HEK293 (cell line): Measurements from ENCODE around the gene CAND2.

Experiments used
- CTCF ChIA-PET: fragments of 350-600 bp; formaldehyde crosslinking; extraction: SDS; loops from one replicate; lab custom pipeline; 2021; ENCODE audit warnings: antibody characterized with exemption; lab: Yijun Ruan, JAX
- POLR2A ChIA-PET: fragments of 300-600 bp; formaldehyde crosslinking; extraction: SDS; loops from one replicate; lab custom pipeline; 2020; ENCODE audit warnings: antibody characterized with exemption, inconsistent platforms; lab: Yijun Ruan, JAX
- H3K27ac ChIP-seq: fragments of 200-500 bp; sonication (Bioruptor generic); 2 replicates; pipeline ENCODE4 v1.5.1; 2014; ENCODE audit warnings: low read depth, low read length, control low read depth, inconsistent platforms; ENCODE audit errors: extremely low read depth
- H3K36me3 ChIP-seq, 2 experiments: fragments of 200-500 bp in 1 of 2; sonication (Bioruptor generic) in 1 of 2; 1 replicate in 1 of 2; 2 replicates in 1 of 2; pipeline ENCODE4 v1.5.1; 2014 to 2017; ENCODE audit warnings: inconsistent platforms in 2 of 2, low read length in 2 of 2; ENCODE audit not compliant: control insufficient read depth in 2 of 2, insufficient read depth in 1 of 2
- H3K4me1 ChIP-seq: fragments of 200-500 bp; sonication (Bioruptor generic); 2 replicates; pipeline ENCODE4 v1.5.1; 2014; ENCODE audit warnings: mild to moderate bottlenecking, low read length, inconsistent platforms; ENCODE audit not compliant: control insufficient read depth, insufficient read depth
- H3K4me3 ChIP-seq: 2 replicates; pipeline ENCODE4 v1.5.1; 2011; ENCODE audit warnings: low read depth, mild to moderate bottlenecking, control low read depth, low read length, moderate library complexity
- H3K9me3 ChIP-seq: fragments of 200-500 bp; sonication (Bioruptor generic); 2 replicates; pipeline ENCODE4 v1.5.1; 2014; ENCODE audit warnings: low read depth, low read length, inconsistent platforms; ENCODE audit not compliant: control insufficient read depth, insufficient read depth
- GLIS1 ChIP-seq: fragments of 450-650 bp; formaldehyde crosslinking; IDR thresholded peaks from 2 replicates; pipeline ENCODE4 v1.5.1; 2016; ENCODE audit warnings: missing biosample characterization, missing genetic modification characterization
- GLIS2 ChIP-seq: fragments of 450-650 bp; formaldehyde crosslinking; IDR thresholded peaks from 2 replicates; pipeline ENCODE4 v1.5.1; 2016; ENCODE audit warnings: missing biosample characterization, missing genetic modification characterization
- HIC1 ChIP-seq: fragments of 450-650 bp; formaldehyde crosslinking; IDR thresholded peaks from 2 replicates; pipeline ENCODE4 v1.5.1; 2016; ENCODE audit warnings: missing biosample characterization, missing genetic modification characterization
- HOXC10 ChIP-seq: sonication (generic); formaldehyde crosslinking; IDR thresholded peaks from 2 replicates; pipeline ENCODE4 v1.8.1; 2023; ENCODE audit warnings: mild to moderate bottlenecking, missing genetic modification reagents
- HOXD13 ChIP-seq: sonication (generic); formaldehyde crosslinking; IDR thresholded peaks from 2 replicates; pipeline ENCODE4 v1.8.0; 2022; ENCODE audit warnings: missing genetic modification reagents, borderline replicate concordance
- KLF17 ChIP-seq: fragments of 450-650 bp; formaldehyde crosslinking; IDR thresholded peaks from 2 replicates; pipeline ENCODE4 v1.5.1; 2016; ENCODE audit warnings: missing biosample characterization, missing genetic modification characterization
- YY2 ChIP-seq: fragments of 450-650 bp; formaldehyde crosslinking; IDR thresholded peaks from 2 replicates; pipeline ENCODE4 v1.5.1; 2016; ENCODE audit warnings: missing biosample characterization, missing genetic modification characterization
- ZBTB20 ChIP-seq: fragments of 450-650 bp; formaldehyde crosslinking; IDR thresholded peaks from 2 replicates; pipeline ENCODE4 v1.5.1; 2016; ENCODE audit warnings: missing biosample characterization, missing genetic modification characterization
- ZBTB44 ChIP-seq: fragments of 450-650 bp; IDR thresholded peaks from 2 replicates; pipeline ENCODE4 v1.5.1; 2018; ENCODE audit warnings: missing biosample characterization, mild to moderate bottlenecking, missing genetic modification characterization
- ZBTB48 ChIP-seq: fragments of 450-650 bp; formaldehyde crosslinking; IDR thresholded peaks from 2 replicates; pipeline ENCODE4 v1.5.1; 2016; ENCODE audit warnings: missing biosample characterization, missing genetic modification characterization
- ZEB2 ChIP-seq: fragments of 450-650 bp; formaldehyde crosslinking; IDR thresholded peaks from 2 replicates; pipeline ENCODE4 v1.5.1; 2016; ENCODE audit warnings: missing biosample characterization, missing genetic modification characterization
- ZIC2 ChIP-seq: fragments of 450-650 bp; formaldehyde crosslinking; IDR thresholded peaks from 2 replicates; pipeline ENCODE4 v1.5.1; 2016; ENCODE audit warnings: missing biosample characterization, missing genetic modification characterization
- ZNF121 ChIP-seq: fragments of 450-650 bp; formaldehyde crosslinking; IDR thresholded peaks from 2 replicates; pipeline ENCODE4 v1.5.1; 2016; ENCODE audit warnings: missing biosample characterization, missing genetic modification characterization
- ZNF214 ChIP-seq: fragments of 450-650 bp; formaldehyde crosslinking; IDR thresholded peaks from 2 replicates; pipeline ENCODE4 v1.5.1; 2017; ENCODE audit warnings: missing biosample characterization, mild to moderate bottlenecking, missing genetic modification characterization, borderline replicate concordance
- ZNF391 ChIP-seq: fragments of 450-650 bp; formaldehyde crosslinking; IDR thresholded peaks from 2 replicates; pipeline ENCODE4 v1.5.1; 2016; ENCODE audit warnings: low read depth, missing biosample characterization, missing genetic modification characterization, borderline replicate concordance
- ZNF398 ChIP-seq: fragments of 450-650 bp; formaldehyde crosslinking; IDR thresholded peaks from 2 replicates; pipeline ENCODE4 v1.5.1; 2017; ENCODE audit warnings: missing biosample characterization, missing genetic modification characterization
- ZNF449 ChIP-seq: fragments of 450-650 bp; formaldehyde crosslinking; IDR thresholded peaks from 2 replicates; pipeline ENCODE4 v1.5.1; 2017; ENCODE audit warnings: missing biosample characterization, mild to moderate bottlenecking, missing genetic modification characterization, moderate library complexity
- ZNF48 ChIP-seq: fragments of 450-650 bp; formaldehyde crosslinking; IDR thresholded peaks from 2 replicates; pipeline ENCODE4 v1.5.1; 2016; ENCODE audit warnings: missing biosample characterization, missing genetic modification characterization
- ZNF501 ChIP-seq: fragments of 450-650 bp; formaldehyde crosslinking; IDR thresholded peaks from 2 replicates; pipeline ENCODE4 v1.5.1; 2016; ENCODE audit warnings: missing biosample characterization, missing genetic modification characterization
- ZNF529 ChIP-seq: fragments of 450-650 bp; formaldehyde crosslinking; IDR thresholded peaks from 2 replicates; pipeline ENCODE4 v1.5.1; 2017; ENCODE audit warnings: missing genetic modification characterization, missing biosample characterization; ENCODE audit not compliant: insufficient replicate concordance
- ZNF596 ChIP-seq: fragments of 450-650 bp; IDR thresholded peaks from 2 replicates; pipeline ENCODE4 v1.5.0; 2018; ENCODE audit warnings: missing biosample characterization, mild to moderate bottlenecking, missing genetic modification characterization, moderate library complexity
- ZNF629 ChIP-seq: fragments of 450-650 bp; formaldehyde crosslinking; IDR thresholded peaks from 2 replicates; pipeline ENCODE4 v1.5.1; 2017; ENCODE audit warnings: missing biosample characterization, missing genetic modification characterization
- ZNF658 ChIP-seq: fragments of 450-650 bp; formaldehyde crosslinking; IDR thresholded peaks from 2 replicates; pipeline ENCODE4; 2016; ENCODE audit warnings: missing biosample characterization, missing genetic modification characterization
- ZNF664 ChIP-seq: fragments of 450-650 bp; formaldehyde crosslinking; IDR thresholded peaks from 2 replicates; pipeline ENCODE4 v1.5.1; 2016; ENCODE audit warnings: missing biosample characterization, missing genetic modification characterization
- ZNF692 ChIP-seq: fragments of 450-650 bp; formaldehyde crosslinking; IDR thresholded peaks from 2 replicates; pipeline ENCODE4 v1.5.1; 2016; ENCODE audit warnings: missing biosample characterization, missing genetic modification characterization
- ZNF777 ChIP-seq: fragments of 450-650 bp; formaldehyde crosslinking; IDR thresholded peaks from 2 replicates; pipeline ENCODE4 v1.5.1; 2017; ENCODE audit warnings: missing biosample characterization, missing genetic modification characterization, borderline replicate concordance

Gene CAND2

GRCh38 chr3:12796171-12797123, at the start of gene CAND2:
CAND2 (plus strand) TSS chr3:12796680; CDS start chr3:12796721, 41 bp downstream.
- H3K27ac ChIP-seq: peak within 1 kb of the TSS; percentile 43; the same call in 1 of the 2 replicates
- H3K4me3 ChIP-seq: peak within 1 kb of the TSS; percentile 60
- peaks cover 0 to 5% of the 10 kb centered on the region in 2 experiments; a peak in 1 of 3 replicates for H3K36me3 ChIP-seq
- H3K9me3 ChIP-seq: no peaks in the 10 kb centered on the region
- no peaks in the 10 kb centered on the region for H3K4me1 ChIP-seq
- POLR2A ChIA-PET: interaction anchor here (0.6 to 1.5 kb wide), 7 partner anchors 12 to 318 kb away, joined by 3 to 8 read pairs (median 4); partner anchors contain the start of genes RAF1 and RPL32
- CTCF ChIA-PET: interaction anchor here (1.0 to 1.8 kb wide), 2 partner anchors 9 to 34 kb away, joined by 4 to 5 read pairs; no protein-coding TSS in a partner anchor
- TF ChIP-seq ZNF214 (no peak), GLIS1 (tag by site-specific recombination) (peak; percentile 50), ZNF391 (tag by site-specific recombination) (peak; percentile 67; the same call in 1 of the 2 replicates), ZNF777 (tag by site-specific recombination) (0 out of 2 replicates have a peak, but pooled peaks have one; percentile 58), ZBTB48 (peak; percentile 97), KLF17 (peak; percentile 36; the same call in 1 of the 2 replicates), ZNF629 (tag by site-specific recombination) (peak; percentile 55; the same call in 1 of the 2 replicates), ZBTB44 (tag by site-specific recombination) (0 out of 2 replicates have a peak, but pooled peaks have one; percentile 24), ZNF398 (peak; percentile 80), HIC1 (peak; percentile 67), ZNF664 (tag by site-specific recombination) (no peak), ZNF529 (no peak), ZEB2 (tag by site-specific recombination) (peak; percentile 56), ZNF658 (tag by site-specific recombination) (no peak), YY2 (tag by site-specific recombination) (peak; percentile 68), ZNF692 (tag by site-specific recombination) (peak; percentile 71; the same call in 1 of the 2 replicates), ZNF501 (tag by site-specific recombination) (peak; percentile 77; the same call in 1 of the 2 replicates), ZNF449 (0 out of 2 replicates have a peak, but pooled peaks have one; percentile 47), ZNF48 (tag by site-specific recombination) (no peak), ZIC2 (tag by site-specific recombination) (peak; percentile 81), GLIS2 (tag by site-specific recombination) (peak; percentile 93), HOXD13 (CRISPR knock-in tag) (no peak), HOXC10 (CRISPR knock-in tag) (no peak), ZNF596 (tag by site-specific recombination) (peak; percentile 9; the same call in 1 of the 2 replicates), ZBTB20 (tag by site-specific recombination) (peak; percentile 53; the same call in 1 of the 2 replicates), ZNF121 (peak; percentile 60)
